Tibial nerve (tissue), 4 donors: ENCODE results near the gene PC.

ENCODE experiments used
- EP300 ChIP-seq, 2 donors: sonication (generic); formaldehyde crosslinking; IDR thresholded peaks; one replicate each; pipeline ENCODE4 v1.6.1; 2017; ENCODE audit warnings: antibody characterized with exemption in 2 of 2, mild to moderate bottlenecking in 1 of 2
- POLR2A ChIP-seq, 2 donors: fragments of 450-650 bp; IDR thresholded peaks; one replicate each; pipeline ENCODE4 v1.6.1; 2017; ENCODE audit warnings: antibody characterized with exemption in 2 of 2, mild to moderate bottlenecking in 2 of 2, moderate library complexity in 2 of 2
- TF ChIP-seq, protein P1 (sequence below), 5 experiments: fragments of 200-600 bp in 3 of 5; fragments of 450-650 bp in 2 of 5; sonication (generic) in 3 of 5; IDR thresholded peaks; one replicate each; pipeline ENCODE4 v1.5.1; 2016 to 2019; ENCODE audit warnings: antibody characterized with exemption in 5 of 5, mild to moderate bottlenecking in 3 of 5, moderate library complexity in 2 of 5

DNA sequence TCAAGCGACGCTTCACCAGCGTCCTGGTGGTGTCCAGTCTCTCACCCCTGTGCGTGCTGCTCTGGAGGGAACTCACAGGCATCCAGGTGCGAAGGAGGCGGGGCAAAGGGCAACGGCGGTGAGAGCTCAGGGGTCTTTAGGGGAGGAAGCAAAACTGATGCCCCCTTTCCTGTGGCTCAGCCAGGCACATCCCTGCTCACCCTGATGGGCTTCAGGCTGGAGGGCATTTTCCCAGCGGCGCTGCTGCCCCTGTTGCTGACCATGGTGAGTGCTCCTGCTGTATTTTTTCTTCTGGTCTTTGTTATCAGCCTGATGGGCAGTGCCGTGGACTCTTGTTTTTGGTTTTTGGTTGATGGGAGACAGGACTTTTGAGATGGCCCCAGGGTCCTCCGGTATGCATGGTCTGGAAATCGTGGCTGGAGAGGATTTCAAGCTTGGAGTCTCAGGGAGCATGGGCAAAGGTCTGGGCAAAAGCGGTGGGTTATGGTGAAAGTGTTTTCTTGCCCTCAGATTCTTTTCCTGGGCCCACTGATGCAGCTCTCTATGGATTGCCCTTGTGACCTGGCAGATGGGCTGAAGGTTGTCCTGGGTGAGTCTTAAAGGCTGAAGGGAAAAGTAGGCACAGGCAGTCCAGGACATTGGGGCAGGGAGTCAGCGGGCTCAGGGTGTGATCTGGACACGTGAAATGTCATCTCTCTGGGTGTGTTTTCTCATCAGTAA, 114.2 kb downstream of the PC start:
- TF ChIP-seq, protein P1, sequence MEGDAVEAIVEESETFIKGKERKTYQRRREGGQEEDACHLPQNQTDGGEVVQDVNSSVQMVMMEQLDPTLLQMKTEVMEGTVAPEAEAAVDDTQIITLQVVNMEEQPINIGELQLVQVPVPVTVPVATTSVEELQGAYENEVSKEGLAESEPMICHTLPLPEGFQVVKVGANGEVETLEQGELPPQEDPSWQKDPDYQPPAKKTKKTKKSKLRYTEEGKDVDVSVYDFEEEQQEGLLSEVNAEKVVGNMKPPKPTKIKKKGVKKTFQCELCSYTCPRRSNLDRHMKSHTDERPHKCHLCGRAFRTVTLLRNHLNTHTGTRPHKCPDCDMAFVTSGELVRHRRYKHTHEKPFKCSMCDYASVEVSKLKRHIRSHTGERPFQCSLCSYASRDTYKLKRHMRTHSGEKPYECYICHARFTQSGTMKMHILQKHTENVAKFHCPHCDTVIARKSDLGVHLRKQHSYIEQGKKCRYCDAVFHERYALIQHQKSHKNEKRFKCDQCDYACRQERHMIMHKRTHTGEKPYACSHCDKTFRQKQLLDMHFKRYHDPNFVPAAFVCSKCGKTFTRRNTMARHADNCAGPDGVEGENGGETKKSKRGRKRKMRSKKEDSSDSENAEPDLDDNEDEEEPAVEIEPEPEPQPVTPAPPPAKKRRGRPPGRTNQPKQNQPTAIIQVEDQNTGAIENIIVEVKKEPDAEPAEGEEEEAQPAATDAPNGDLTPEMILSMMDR (IDR thresholded peaks at IDR 0.05) = no peak
- no peak for TF ChIP-seq EP300 (IDR thresholded peaks at IDR 0.05)
- TF ChIP-seq POLR2A (IDR thresholded peaks at IDR 0.05) = no peak
